OCI-LY1 (cell line): ENCODE results near the gene UTP3.

ENCODE experiments used
- H2AFZ ChIP-seq: fragments of 200-600 bp; sonication (generic), shearing (Covaris generic); 2 replicates; pipeline ENCODE4 v1.6.0; 2014; ENCODE audit warnings: antibody characterized with exemption, mild to moderate bottlenecking, low read length
- H3F3A ChIP-seq: fragments of 200-600 bp; sonication (generic), shearing (Covaris generic); 2 replicates; pipeline ENCODE4 v1.6.0; 2014; ENCODE audit warnings: mild to moderate bottlenecking, antibody characterized with exemption, low read length, moderate library complexity; ENCODE audit not compliant: insufficient read depth
- H3K27ac ChIP-seq: fragments of 200-600 bp; sonication (generic); 2 replicates; pipeline ENCODE4 v1.5.1; 2014; ENCODE audit warnings: low read length, mixed run types, mild to moderate bottlenecking, low read depth; ENCODE audit not compliant: poor library complexity, severe bottlenecking
- H3K27me3 ChIP-seq: fragments of 200-600 bp; sonication (generic); 2 replicates; pipeline ENCODE4 v1.6.0; 2014; ENCODE audit warnings: antibody characterized with exemption, mild to moderate bottlenecking, low read length, moderate library complexity; ENCODE audit not compliant: insufficient read depth
- H3K36me3 ChIP-seq: fragments of 200-600 bp; sonication (generic); 2 replicates; pipeline ENCODE4 v1.6.1; 2014; ENCODE audit warnings: mild to moderate bottlenecking, antibody characterized with exemption, low read length, moderate library complexity, mixed read lengths; ENCODE audit not compliant: insufficient read depth
- H3K4me1 ChIP-seq: fragments of 200-600 bp; sonication (generic); 2 replicates; pipeline ENCODE4 v1.5.1; 2014; ENCODE audit warnings: mild to moderate bottlenecking, low read length, moderate library complexity; ENCODE audit not compliant: insufficient read depth, severe bottlenecking
- H3K4me2 ChIP-seq: fragments of 200-600 bp; sonication (generic), shearing (Covaris generic); 2 replicates; pipeline ENCODE4 v1.6.1; 2014; ENCODE audit warnings: low read length
- H3K4me3 ChIP-seq: fragments of 200-600 bp; sonication (generic); 2 replicates; pipeline ENCODE4 v1.5.1; 2014; ENCODE audit warnings: low read length, low read depth, mild to moderate bottlenecking, mixed read lengths; ENCODE audit not compliant: poor library complexity, severe bottlenecking
- H3K79me2 ChIP-seq: fragments of 200-600 bp; shearing (Covaris generic); 2 replicates; pipeline ENCODE4 v1.6.1; 2016; ENCODE audit warnings: mixed run types, low read length, mixed read lengths; ENCODE audit not compliant: insufficient read depth
- H3K9ac ChIP-seq: fragments of 200-600 bp; sonication (generic), shearing (Covaris generic); 2 replicates; pipeline ENCODE4 v1.6.1; 2014; ENCODE audit warnings: mild to moderate bottlenecking, low read length, mixed read lengths
- H3K9me2 ChIP-seq: fragments of 200-600 bp; sonication (generic), shearing (Covaris generic); 2 replicates; pipeline ENCODE4 v1.6.1; 2014; ENCODE audit warnings: low read depth, mild to moderate bottlenecking, low read length, mixed read lengths
- H3K9me3 ChIP-seq: fragments of 200-600 bp; shearing (Covaris generic); 2 replicates; pipeline ENCODE4 v1.6.1; 2014; ENCODE audit warnings: low read length, mixed read lengths
- H4K20me1 ChIP-seq: fragments of 200-600 bp; sonication (generic), shearing (Covaris generic); 2 replicates; pipeline ENCODE4 v1.6.0; 2016; ENCODE audit warnings: mild to moderate bottlenecking, low read length; ENCODE audit not compliant: insufficient read depth
- CTCF ChIP-seq: fragments of 200-600 bp; sonication (generic), shearing (Covaris generic); IDR thresholded peaks from 2 replicates; pipeline ENCODE4 v1.5.1; 2017; ENCODE audit warnings: mild to moderate bottlenecking, antibody characterized with exemption, low read length, moderate library complexity, mixed read lengths
- EZH2 ChIP-seq: fragments of 200-600 bp; sonication (generic), shearing (Covaris generic); IDR thresholded peaks from 2 replicates; pipeline ENCODE4 v1.8.0; 2017; ENCODE audit warnings: borderline replicate concordance, mixed run types, mild to moderate bottlenecking, antibody characterized with exemption, low read length, moderate library complexity, mixed read lengths

The UTP3 gene

GRCh38 chr4:70718811-70719604, 30.7 kb downstream of the UTP3 start:
- Histone ChIP-seq H3K36me3 (no peaks in the 10 kb centered on the region), H3K79me2 (peaks cover 70% of the 10 kb centered on the region), H3F3A (no peaks in the 10 kb centered on the region), H3K27ac (no peak overlapping the region), H3K9me2 (no peaks in the 10 kb centered on the region), H4K20me1 (no peaks in the 10 kb centered on the region), H3K27me3 (no peaks in the 10 kb centered on the region), H3K9ac (no peak overlapping the region), H3K4me2 (no peak overlapping the region), H3K4me1 (peaks cover 64% of the 10 kb centered on the region), H3K4me3 (no peak overlapping the region), H2AFZ (no peak overlapping the region), H3K9me3 (no peaks in the 10 kb centered on the region)
- TF ChIP-seq EZH2 (no peak), CTCF (no peak)

- Histone ChIP-seq H3K4me2 (peak within 1 kb of the TSS; percentile 82), H3K4me1 (peaks cover 37% of the 10 kb centered on the region), H3K9me2 (no peaks in the 10 kb centered on the region), H3K79me2 (peaks cover 61% of the 10 kb centered on the region), H2AFZ (no peak within 1 kb of the TSS), H3K9ac (peak within 1 kb of the TSS; percentile 29), H3K36me3 (0 out of 2 replicates have a peak, but pooled peaks cover 3% of the 10 kb centered on the region), H3F3A (no peaks in the 10 kb centered on the region), H3K4me3 (peak within 1 kb of the TSS; percentile 39), H3K27ac (peak within 1 kb of the TSS; percentile 53), H3K9me3 (no peaks in the 10 kb centered on the region), H4K20me1 (no peaks in the 10 kb centered on the region), H3K27me3 (no peaks in the 10 kb centered on the region)
- TF ChIP-seq EZH2 (no peak), CTCF (no peak)
These were observed 33.4 kb downstream of the UTP3 start, which contains the start of gene RUFY3 for GRCh38 chr4:70721747-70722146. TSS of gene RUFY3 (plus strand) at chr4:70721964. CDS start at chr4:70722574, 610 bp downstream.

- H3K4me3 ChIP-seq = peak overlapping the region; percentile 39
- peaks cover 55% of the 10 kb centered on the region for H3K79me2 ChIP-seq
- peaks cover 32% of the 10 kb centered on the region for H3K4me1 ChIP-seq
- H3K9me3 ChIP-seq = no peaks in the 10 kb centered on the region
- no peak overlapping the region for H2AFZ ChIP-seq
- peak overlapping the region; percentile 53 for H3K27ac ChIP-seq
- 0 out of 2 replicates have a peak, but pooled peaks cover 3% of the 10 kb centered on the region for H3K36me3 ChIP-seq
- H3F3A ChIP-seq = no peaks in the 10 kb centered on the region
- no peak for TF ChIP-seq CTCF
- no peak for TF ChIP-seq EZH2
- no peaks in the 10 kb centered on the region for H4K20me1 ChIP-seq
- peak overlapping the region; percentile 29 for H3K9ac ChIP-seq
- H3K9me2 ChIP-seq = no peaks in the 10 kb centered on the region
- peak overlapping the region; percentile 82 for H3K4me2 ChIP-seq
- H3K27me3 ChIP-seq = no peaks in the 10 kb centered on the region
These were observed 34.0 kb downstream of the UTP3 start for GRCh38 chr4:70722199-70722791.
